ENCODE data around the gene TRAF3IP1. TPM values are rescaled to one million over a fixed set of nuclear protein-coding genes. Genes with fewer than 3 reads are reported as not detected.

The TRAF3IP1 gene
- total RNA-seq, 1 donor from 2014 or later: 9.4 TPM

- H3K27me3 ChIP-seq (ENCODE audit: control insufficient read depth, insufficient read depth, low read length): no peaks in the 10 kb centered on the region
- H3K4me3 ChIP-seq (ENCODE audit: low read depth, low read length): peak overlapping the region; percentile 76
- TF ChIP-seq, protein P1, sequence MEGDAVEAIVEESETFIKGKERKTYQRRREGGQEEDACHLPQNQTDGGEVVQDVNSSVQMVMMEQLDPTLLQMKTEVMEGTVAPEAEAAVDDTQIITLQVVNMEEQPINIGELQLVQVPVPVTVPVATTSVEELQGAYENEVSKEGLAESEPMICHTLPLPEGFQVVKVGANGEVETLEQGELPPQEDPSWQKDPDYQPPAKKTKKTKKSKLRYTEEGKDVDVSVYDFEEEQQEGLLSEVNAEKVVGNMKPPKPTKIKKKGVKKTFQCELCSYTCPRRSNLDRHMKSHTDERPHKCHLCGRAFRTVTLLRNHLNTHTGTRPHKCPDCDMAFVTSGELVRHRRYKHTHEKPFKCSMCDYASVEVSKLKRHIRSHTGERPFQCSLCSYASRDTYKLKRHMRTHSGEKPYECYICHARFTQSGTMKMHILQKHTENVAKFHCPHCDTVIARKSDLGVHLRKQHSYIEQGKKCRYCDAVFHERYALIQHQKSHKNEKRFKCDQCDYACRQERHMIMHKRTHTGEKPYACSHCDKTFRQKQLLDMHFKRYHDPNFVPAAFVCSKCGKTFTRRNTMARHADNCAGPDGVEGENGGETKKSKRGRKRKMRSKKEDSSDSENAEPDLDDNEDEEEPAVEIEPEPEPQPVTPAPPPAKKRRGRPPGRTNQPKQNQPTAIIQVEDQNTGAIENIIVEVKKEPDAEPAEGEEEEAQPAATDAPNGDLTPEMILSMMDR (IDR thresholded peaks at IDR 0.05; ENCODE audit: insufficient read depth, low read length, poor library complexity, severe bottlenecking): no peak
- peaks cover 2% of the 10 kb centered on the region for H3K36me3 ChIP-seq (ENCODE audit: control insufficient read depth, insufficient read depth, low read length)
- no peak for DNase-seq (ENCODE audit: low read depth)
Measured at GRCh38 chr2:238425979-238426567, 105.8 kb downstream of the TRAF3IP1 start.

- DNase-seq (ENCODE audit: low read depth): peak; percentile 44
- peaks cover 2% of the 10 kb centered on the region for H3K36me3 ChIP-seq (ENCODE audit: control insufficient read depth, insufficient read depth, low read length)
- H3K27me3 ChIP-seq (ENCODE audit: control insufficient read depth, insufficient read depth, low read length): no peaks in the 10 kb centered on the region
- peak within 1 kb of the TSS; percentile 76 for H3K4me3 ChIP-seq (ENCODE audit: low read depth, low read length)
- TF ChIP-seq, protein P1 (IDR thresholded peaks at IDR 0.05; ENCODE audit: insufficient read depth, low read length, poor library complexity, severe bottlenecking): no peak
Measured at GRCh38 chr2:238426568-238427434, 106.5 kb downstream of the TRAF3IP1 start, which contains the start of gene ASB1. TSS of gene ASB1 (plus strand) at chr2:238426927. CDS start at chr2:238427071, 144 bp downstream.

DNA sequence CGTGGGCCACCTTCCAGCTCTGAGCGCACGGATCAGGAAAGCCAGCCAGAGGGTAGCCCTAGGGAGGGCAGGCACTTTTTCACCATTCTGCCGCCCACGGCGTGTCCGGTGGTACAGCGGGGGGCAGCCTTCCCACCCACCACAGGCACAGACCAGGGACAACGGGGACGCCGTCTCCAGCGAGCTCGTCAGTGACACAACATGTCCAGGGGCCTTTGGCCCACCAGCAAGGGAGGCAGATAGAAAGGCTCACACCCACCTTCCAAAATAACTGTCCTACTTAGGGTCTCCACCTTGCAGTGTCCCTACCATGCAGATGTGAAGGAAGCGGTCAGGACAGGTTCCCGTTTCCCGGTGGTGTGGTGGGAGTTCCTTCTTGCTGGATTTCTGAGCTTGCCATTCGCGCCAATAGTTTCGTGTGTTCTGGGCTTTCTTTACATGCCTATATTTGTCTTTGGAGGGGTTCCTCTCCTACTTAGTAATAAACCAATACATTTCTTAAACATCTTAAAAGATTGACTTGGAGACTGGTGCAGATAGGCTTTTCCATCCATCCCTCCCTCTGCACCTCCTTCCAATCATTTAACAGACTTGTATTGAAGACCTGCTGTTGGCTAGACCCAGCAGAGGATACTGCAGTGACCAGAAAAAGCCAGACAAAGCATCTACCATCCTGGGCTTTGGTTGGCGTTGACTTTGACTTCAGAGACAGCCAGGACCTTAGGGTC is 107.3 kb downstream of the TRAF3IP1 start:
- no peaks in the 10 kb centered on the region for H3K27me3 ChIP-seq (ENCODE audit: control insufficient read depth, insufficient read depth, low read length)
- TF ChIP-seq, protein P1 (IDR thresholded peaks at IDR 0.05; ENCODE audit: insufficient read depth, low read length, poor library complexity, severe bottlenecking): no peak
- no peak for DNase-seq (ENCODE audit: low read depth)

GRCh38 chr2:238428866-238429265 is 108.5 kb downstream of the TRAF3IP1 start:
- no peaks in the 10 kb centered on the region for H3K27me3 ChIP-seq (ENCODE audit: control insufficient read depth, insufficient read depth, low read length)
- TF ChIP-seq, protein P1 (IDR thresholded peaks at IDR 0.05; ENCODE audit: insufficient read depth, low read length, poor library complexity, severe bottlenecking): no peak
- H3K36me3 ChIP-seq (ENCODE audit: control insufficient read depth, insufficient read depth, low read length): peaks cover 5% of the 10 kb centered on the region
- no peak overlapping the region for H3K4me3 ChIP-seq (ENCODE audit: low read depth, low read length)
- DNase-seq (ENCODE audit: low read depth): no peak

More for the DNA sequence above, 107.3 kb downstream of the TRAF3IP1 start:
- H3K4me3 ChIP-seq (ENCODE audit: low read depth, low read length): peak overlapping the region; percentile 76
- H3K36me3 ChIP-seq (ENCODE audit: control insufficient read depth, insufficient read depth, low read length): peaks cover 2% of the 10 kb centered on the region

DNA sequence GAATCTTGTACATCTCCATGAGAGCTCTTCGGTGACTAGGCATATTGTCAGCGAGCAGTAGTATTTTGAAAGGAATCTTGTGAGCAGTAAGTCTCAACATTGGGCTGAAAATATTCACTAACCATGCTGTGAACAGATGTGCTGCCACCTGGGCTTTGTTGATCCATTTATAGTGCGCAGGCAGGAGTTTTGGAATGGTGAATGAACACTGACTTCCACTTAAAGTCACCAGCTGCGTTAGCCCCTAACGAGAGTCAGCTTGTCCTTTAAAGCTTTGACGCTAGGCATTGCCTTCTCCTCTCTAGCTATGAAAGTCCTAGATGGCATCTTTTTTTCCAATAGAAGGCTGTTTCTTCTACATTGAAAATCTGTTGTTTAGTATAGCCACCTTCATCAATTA is 110.5 kb downstream of the TRAF3IP1 start:
- TF ChIP-seq, protein P1 (IDR thresholded peaks at IDR 0.05; ENCODE audit: insufficient read depth, low read length, poor library complexity, severe bottlenecking): no peak
- H3K27me3 ChIP-seq (ENCODE audit: control insufficient read depth, insufficient read depth, low read length): no peaks in the 10 kb centered on the region
- H3K4me3 ChIP-seq (ENCODE audit: low read depth, low read length): no peak overlapping the region
- H3K36me3 ChIP-seq (ENCODE audit: control insufficient read depth, insufficient read depth, low read length): peaks cover 5% of the 10 kb centered on the region
- DNase-seq (ENCODE audit: low read depth): no peak

All from kidney epithelial cell (primary cell).